HG02885 (cell line): ENCODE measurements around the gene CADM2.
"Not testable (repeated sequence)": the region's sequence is repeated elsewhere in the genome, so short reads cannot be mapped to it uniquely, and the experiment has no call there.

Experiments used
- ATAC-seq: cut with Tn5 transposase; IDR thresholded peaks from one replicate; pipeline ENCODE4 v1.9.1; 2021; ENCODE audit warnings: mild to moderate bottlenecking; ENCODE audit not compliant: unreplicated experiment, poor library complexity

CADM2 gene

GRCh38 chr3:85432081-85432480 is 473.3 kb downstream of the CADM2 start:
- no peak for ATAC-seq

GRCh38 chr3:85433319-85433718 is 474.5 kb downstream of the CADM2 start:
- no peak for ATAC-seq

GRCh38 chr3:85455561-85456200 is 496.9 kb downstream of the CADM2 start:
- no peak for ATAC-seq

GRCh38 chr3:85474241-85474640 is 515.5 kb downstream of the CADM2 start:
- no peak for ATAC-seq

- no peak for ATAC-seq
Observed at GRCh38 chr3:85475346-85475745, 516.6 kb downstream of the CADM2 start.

DNA sequence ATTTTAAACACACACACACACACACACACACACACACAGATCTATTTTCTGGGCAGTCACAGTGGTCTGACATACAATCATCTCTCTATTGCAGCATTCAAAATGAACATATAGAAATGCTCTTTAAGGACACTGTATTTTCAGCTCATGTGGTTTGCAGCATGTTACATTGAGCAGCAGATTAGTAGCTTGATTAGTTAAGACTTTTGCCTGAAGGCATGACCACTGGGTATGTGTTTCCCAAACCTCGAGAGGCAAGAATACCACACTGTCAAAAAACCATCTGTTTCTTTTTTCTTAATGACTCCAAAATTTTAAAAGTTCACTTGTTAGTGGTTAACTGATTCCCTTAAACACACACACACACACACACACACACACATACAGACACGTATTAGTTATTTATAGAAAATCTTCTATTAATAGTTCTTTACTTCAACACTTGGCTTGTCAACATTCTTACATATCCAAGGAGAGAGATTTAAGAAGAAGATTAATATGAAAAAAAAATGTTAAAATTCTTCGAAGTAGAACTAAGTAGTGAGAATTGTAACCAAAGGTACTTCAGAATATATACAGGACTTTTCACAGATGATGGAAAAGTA is 518.2 kb downstream of the CADM2 start:
- no peak for ATAC-seq

DNA sequence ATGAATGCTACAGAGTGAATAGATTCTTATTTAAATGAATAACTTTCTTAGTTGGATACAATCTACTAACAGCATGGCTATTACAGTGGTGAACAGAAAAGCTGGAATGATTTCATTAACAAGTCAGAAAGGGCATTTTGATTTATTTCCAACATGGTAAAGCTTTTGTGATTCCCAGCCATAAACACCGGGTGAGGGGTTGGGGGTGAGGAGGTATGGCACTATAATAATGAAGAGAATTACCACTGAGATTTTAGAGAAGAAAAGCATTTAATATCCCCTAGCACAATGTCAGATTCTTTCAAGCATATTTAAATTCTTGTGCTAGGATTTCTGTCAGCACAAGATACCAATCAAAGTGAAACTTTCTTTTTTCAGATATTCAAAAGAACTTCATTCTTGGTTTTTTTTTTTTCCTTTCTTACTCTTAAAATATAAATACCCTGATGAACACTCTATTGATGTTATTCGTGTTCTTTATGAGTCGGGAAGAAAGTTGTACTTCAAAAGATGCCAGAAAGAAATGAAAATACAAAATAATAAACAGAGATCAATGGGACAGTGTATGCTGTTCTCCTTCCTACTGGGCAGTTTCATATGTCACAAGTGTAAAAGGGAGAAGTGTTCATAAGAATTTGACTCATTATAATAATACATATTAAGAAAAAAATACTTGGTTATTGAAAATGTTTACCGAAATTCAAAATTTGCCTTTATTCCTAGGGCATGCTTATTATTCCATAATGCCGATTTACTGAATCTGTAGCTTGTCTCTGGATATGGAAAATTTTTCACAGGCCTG is 522.8 kb downstream of the CADM2 start:
- ATAC-seq, result no peak

- no peak for ATAC-seq
Observed at GRCh38 chr3:85482213-85482490, 523.4 kb downstream of the CADM2 start.

GRCh38 chr3:85483986-85484385 is 525.2 kb downstream of the CADM2 start:
- no peak for ATAC-seq

DNA sequence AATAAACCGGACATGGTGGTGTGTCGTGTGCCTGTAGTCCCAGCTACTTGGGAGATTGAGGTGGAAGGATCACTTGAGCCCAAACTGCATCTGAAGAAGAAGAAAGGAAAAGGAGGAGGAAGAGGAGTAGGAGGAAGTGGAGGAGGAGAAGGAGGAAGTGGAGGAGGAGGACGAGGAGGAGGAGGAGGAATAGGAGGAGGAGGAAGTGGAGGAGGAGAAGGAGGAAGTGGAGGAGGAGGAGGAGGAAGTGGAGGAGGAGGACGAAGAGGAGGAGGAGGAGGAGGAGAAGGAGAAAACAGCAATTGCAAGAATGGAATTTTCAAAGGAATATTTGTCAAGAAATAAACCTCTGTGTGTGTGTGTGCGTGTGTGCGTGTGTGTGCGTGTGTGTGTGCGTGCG is 528.6 kb downstream of the CADM2 start:
- no peak for ATAC-seq

DNA sequence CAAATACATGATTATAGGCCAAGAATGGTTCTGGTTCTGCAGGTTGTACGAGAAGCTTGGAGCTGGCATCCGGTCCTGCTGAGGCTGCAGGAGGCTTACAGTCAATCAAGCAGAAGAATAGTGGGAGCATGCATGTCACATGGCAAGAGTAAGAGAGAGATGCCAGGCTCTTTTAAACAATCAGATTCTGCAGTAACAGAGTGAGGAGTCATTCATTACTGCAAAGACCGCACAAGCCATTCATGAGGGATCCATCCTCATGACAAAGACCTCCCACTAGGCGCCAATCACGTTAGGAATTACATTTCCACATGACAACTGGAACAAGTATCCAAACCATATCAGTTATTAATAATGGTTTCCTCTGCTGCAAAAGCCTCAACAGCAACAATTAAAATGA is 536.8 kb downstream of the CADM2 start:
- no peak for ATAC-seq

DNA sequence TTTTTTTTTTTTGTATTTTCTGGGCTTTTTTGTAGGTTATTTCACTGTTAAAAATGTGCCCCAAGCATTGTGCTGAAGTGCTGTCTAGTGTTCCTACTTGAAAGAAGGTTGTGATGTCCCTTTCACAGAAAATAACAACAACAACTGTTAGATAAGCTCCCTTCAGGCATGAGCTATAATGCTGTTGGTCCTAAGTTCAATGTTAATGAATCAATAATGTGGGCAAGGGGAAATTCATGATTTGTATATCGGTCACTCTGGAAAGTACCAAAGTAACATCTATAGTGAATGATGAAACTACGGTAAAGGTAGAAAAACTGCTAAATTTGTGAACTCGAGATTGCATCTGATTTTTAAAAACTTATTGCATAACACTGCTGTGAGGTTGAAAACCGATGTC is 539.4 kb downstream of the CADM2 start:
- ATAC-seq, result no peak

DNA sequence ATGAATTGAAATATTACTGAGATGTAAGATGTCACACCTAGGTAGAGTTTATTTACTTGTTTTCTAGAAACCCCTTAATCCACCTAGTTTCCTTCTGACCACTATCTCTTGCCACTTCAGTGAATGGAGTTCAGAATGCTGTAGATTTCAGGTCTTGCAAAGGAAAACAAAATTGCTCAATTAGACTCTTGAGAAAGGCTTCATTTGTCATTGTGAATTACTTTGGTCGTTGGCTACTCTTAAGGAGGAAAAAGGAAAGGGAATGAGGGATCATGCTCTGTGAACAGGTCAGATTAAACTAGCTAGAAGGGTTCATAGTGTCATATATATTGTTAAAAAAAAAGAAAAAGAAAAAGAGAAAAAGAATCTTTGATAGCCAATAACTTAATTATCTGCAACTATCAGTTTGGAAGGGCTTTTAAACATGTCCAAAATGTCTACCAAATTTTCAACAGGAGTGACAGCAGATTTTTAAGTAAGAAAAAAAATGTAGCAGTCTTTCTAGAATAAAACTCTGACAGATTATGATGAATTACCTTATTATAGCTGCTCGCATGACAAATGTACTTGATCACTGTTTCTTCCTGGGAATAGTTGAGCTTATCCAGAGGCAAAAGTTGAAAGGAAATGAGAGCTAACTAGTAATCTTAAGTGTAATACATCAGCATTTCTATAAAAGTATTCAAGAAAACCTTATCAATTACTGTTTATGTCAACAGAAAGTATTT is 543.5 kb downstream of the CADM2 start:
- no peak for ATAC-seq

- not testable (repeated sequence) for ATAC-seq
Observed at GRCh38 chr3:85504129-85504784, 545.5 kb downstream of the CADM2 start.

GRCh38 chr3:85504785-85505511 is 546.2 kb downstream of the CADM2 start:
- not testable (repeated sequence) for ATAC-seq

DNA sequence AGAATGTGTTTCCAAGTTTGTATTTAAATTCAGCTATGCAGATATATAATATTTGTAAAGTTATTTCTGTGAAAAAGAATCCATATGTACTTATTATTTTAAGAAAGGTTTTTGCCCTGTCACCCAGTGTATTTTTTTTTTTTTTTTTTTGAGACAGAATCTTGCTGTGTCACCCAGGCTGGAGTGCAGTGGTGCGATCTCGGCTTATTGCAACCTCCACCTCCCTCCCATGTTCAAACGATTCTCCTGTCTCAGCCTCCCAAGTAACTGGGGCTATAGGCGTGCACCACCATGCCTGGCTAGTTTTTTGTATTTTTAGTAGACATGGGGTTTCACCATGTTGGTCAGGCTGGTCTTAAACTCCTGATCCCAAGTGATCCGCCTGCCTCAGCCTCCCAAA is 548.3 kb downstream of the CADM2 start:
- not testable (repeated sequence) for ATAC-seq

DNA sequence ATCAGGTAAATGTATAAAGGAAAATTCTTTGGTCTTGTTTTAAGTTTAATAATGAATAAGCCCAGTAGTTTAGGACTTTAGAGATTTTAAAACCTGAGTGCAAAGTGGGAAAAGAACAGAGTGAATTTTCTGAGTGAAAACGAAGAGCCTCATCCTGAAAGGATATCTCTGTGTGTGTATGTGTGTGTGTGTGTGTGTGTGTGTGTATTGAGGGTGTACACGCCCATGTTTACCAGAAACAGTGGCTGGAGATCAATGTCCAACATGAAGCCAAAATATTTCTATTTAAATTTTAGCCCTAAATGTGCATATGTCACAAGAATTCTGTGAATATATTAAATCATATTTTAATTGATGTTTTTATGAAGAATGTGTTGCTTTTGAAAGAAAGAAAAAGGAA is 549.9 kb downstream of the CADM2 start:
- no peak for ATAC-seq

DNA sequence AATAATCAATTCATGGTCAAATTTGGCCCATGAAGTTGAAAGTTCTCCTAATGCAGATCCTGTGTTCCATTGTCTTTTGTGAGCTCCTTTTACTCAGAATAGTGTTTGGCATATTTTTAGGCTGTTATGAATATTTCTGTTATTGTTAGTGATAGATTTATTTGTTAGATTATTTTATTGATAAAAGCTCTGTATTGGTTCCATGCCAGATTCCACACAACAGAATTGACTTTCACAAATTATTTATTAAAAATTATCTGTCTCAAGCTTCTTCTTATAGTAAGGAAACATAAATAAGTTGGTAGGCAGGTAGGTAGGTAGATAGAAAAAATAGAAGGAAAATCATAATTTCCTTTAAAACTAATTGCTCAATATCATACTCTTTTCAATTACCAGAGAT is 557.4 kb downstream of the CADM2 start:
- ATAC-seq, result no peak

DNA sequence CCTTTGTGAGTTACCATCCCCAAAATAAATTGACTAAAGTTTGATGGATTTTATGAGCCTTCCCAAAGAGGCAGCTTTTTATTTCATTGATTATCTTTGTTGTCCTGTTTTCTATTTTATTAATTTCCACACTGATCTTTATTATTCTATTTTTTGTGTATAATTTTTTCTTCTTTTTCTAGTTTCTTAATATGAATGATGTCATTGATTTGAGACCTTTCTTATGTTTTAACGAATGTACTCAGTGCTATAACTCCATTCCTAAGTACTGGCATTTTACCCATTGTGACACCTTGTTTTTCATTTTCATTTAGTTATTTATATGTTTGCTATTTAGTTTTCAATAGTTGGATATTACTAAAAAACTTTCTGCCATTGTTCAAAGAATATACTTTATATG is 565.3 kb downstream of the CADM2 start:
- no peak for ATAC-seq

DNA sequence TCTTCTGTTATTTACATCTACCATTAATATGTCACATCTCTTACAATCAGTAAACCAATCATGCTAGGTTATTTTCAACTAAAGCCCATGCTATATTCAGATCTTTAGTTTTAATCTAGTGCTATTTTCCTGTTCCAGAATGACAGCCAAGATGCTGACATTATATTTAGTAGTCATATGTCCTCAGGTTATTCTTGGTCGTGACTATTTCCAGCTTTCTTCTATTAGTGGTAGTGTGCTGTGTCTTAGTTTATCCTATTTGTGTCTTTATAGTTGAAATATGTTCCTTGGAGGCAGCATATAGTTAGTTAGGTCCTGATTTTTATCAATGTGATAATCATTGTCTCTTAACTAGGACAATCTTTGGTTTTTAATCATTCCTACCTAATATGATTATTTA is 566.5 kb downstream of the CADM2 start:
- ATAC-seq, result no peak
